Gastrocnemius medialis (tissue), 4 donors: ENCODE results near the gene CPM. TPM values are rescaled to one million over a fixed set of nuclear protein-coding genes. Genes with fewer than 3 reads are reported as not detected.

ENCODE experiments used
- ATAC-seq, 2 donors: fragments of 150-250 bp; one replicate each; pipeline ENCODE4 v1.9.1; 2016
- DNase-seq, 2 donors: peaks; one replicate each; pipeline ENCODE4 v3.0.0-alpha.2; 2019
- H3K27ac ChIP-seq, 4 donors: fragments of 200-600 bp; sonication (generic); 1 replicate in 1 of 4; 2 replicates in 3 of 4; pipeline ENCODE4 v1.5.1; 2016 to 2018; ENCODE audit warnings: mild to moderate bottlenecking in 2 of 4, moderate library complexity in 1 of 4
- H3K27me3 ChIP-seq, 3 donors: fragments of 200-600 bp; sonication (generic) in 2 of 3; 1 replicate in 1 of 3; 2 replicates in 2 of 3; pipeline versions ENCODE4 v1.5.1 to v1.6.0; 2016 to 2019; ENCODE audit warnings: mild to moderate bottlenecking in 1 of 3, moderate library complexity in 1 of 3
- H3K36me3 ChIP-seq, 2 donors: fragments of 200-600 bp; sonication (generic) in 1 of 2; one replicate each; pipeline ENCODE4 v1.5.1; 2017 to 2018
- H3K4me1 ChIP-seq, 2 donors: fragments of 200-600 bp; sonication (generic) in 1 of 2; one replicate each; pipeline ENCODE4 v1.5.1; 2016 to 2017; ENCODE audit warnings: mild to moderate bottlenecking in 2 of 2
- H3K4me3 ChIP-seq, 4 donors: fragments of 200-600 bp; sonication (generic) in 3 of 4; 1 replicate in 1 of 4; 2 replicates in 3 of 4; pipeline ENCODE4 v1.5.1; 2016 to 2019; ENCODE audit warnings: mild to moderate bottlenecking in 2 of 4
- H3K9me3 ChIP-seq, 3 donors: fragments of 200-600 bp; sonication (generic) in 2 of 3; 1 replicate in 1 of 3; 2 replicates in 2 of 3; pipeline ENCODE4 v1.5.1; 2016 to 2019
- POLR2A ChIP-seq, 2 donors: fragments of 450-650 bp; IDR thresholded peaks; one replicate each; pipeline ENCODE4 v1.6.1; 2017; ENCODE audit warnings: antibody characterized with exemption in 2 of 2, mild to moderate bottlenecking in 2 of 2, moderate library complexity in 2 of 2
- in situ Hi-C, 4 donors: fragments of 200-750 bp; cut with MboI; loops; one replicate each; pipeline versions ENCODE4 v1.15.0 to v1.8.0; 2017; ENCODE audit warnings: low sequenced_read_pairs in 4 of 4
- intact Hi-C: fragments of 100-400 bp; cut with DNase I; formaldehyde crosslinking; loops from one replicate; pipeline ENCODE4 v1.15.1; 2023; ENCODE audit warnings: low total_unique reads
- total RNA-seq, 4 donors: library from RNA; depleted of rRNA; stranded (reverse); fragments of >200 nt; gene quantifications; one replicate each; pipeline versions ENCODE4 v1.1.0 to v1.2.3, GENCODE V29; 2016
- TF ChIP-seq, protein P1 (sequence below), 5 experiments: fragments of 450-650 bp in 3 of 5; fragments of 200-600 bp in 2 of 5; sonication (generic) in 2 of 5; IDR thresholded peaks in 4 of 5; conservative IDR thresholded peaks in 1 of 5; 1 replicate in 4 of 5; 2 replicates in 1 of 5; pipeline ENCODE4 v1.5.1; 2016 to 2019; ENCODE audit warnings: antibody characterized with exemption in 5 of 5, mild to moderate bottlenecking in 3 of 5, moderate library complexity in 3 of 5

CPM gene
- total RNA-seq, 4 donors from 2014 or later, result 12.9 to 78.4 (median 18.6) TPM

DNA sequence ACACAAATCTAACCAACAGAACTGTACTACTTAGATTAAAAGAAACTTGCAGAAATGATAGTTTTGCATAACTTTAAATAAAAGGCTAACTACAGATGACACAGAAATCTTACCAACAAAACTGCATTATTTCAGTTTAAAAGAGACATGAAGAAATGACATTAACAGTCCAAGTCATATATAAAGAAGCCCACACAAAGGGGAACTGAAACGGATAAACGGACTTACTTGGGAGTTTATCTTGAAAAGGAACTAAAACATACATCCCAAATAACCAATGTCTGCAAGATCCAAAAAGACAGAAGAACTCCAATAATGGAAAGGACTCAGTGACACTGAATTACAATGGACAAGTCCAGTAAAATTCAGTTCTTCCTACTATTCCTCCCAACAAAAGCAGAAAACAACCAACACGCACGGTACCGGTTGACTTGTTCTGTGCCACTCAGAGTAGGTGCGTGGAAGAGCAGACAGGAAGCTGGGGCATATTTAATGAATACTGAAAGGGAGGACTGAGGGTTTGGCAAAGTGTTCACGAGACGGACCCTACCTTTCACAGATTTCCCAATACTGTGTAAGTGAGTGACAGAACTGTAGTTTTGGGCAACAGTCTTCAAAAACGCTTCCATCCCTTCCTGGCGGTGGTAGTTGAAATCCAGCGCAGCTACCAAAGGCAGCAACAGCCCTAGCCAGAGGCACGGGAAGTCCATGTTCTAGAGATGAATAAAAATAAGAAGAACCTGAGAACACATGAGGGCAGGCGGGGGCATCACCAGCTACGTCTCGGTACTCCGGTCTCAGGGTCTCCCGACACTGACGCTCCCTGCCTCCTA, 627 bp downstream of the CPM start:
- Histone ChIP-seq H3K27me3 (peaks cover 0 to 10% (median 0%) of the 10 kb centered on the region in 3 donors), H3K27ac (peak overlapping the region in 3 of 4 donors; percentile 65 to 72 (median 66)), H3K4me1 (peaks cover 3% of the 10 kb centered on the region in 2 donors), H3K36me3 (no peaks in the 10 kb centered on the region), H3K9me3 (no peaks in the 10 kb centered on the region), H3K4me3 (peak overlapping the region; percentile 59 to 70 (median 64))
- DNase-seq (no peak), ATAC-seq (peak; percentile 24 to 39)
- no peak for TF ChIP-seq POLR2A (IDR thresholded peaks at IDR 0.05)
- TF ChIP-seq, protein P1, sequence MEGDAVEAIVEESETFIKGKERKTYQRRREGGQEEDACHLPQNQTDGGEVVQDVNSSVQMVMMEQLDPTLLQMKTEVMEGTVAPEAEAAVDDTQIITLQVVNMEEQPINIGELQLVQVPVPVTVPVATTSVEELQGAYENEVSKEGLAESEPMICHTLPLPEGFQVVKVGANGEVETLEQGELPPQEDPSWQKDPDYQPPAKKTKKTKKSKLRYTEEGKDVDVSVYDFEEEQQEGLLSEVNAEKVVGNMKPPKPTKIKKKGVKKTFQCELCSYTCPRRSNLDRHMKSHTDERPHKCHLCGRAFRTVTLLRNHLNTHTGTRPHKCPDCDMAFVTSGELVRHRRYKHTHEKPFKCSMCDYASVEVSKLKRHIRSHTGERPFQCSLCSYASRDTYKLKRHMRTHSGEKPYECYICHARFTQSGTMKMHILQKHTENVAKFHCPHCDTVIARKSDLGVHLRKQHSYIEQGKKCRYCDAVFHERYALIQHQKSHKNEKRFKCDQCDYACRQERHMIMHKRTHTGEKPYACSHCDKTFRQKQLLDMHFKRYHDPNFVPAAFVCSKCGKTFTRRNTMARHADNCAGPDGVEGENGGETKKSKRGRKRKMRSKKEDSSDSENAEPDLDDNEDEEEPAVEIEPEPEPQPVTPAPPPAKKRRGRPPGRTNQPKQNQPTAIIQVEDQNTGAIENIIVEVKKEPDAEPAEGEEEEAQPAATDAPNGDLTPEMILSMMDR (IDR thresholded peaks at IDR 0.05 in 4 of 5, conservative IDR thresholded peaks at IDR 0.05 in 1 of 5), result no peak
- in situ Hi-C loops (no loop called here), intact Hi-C loops (no loop called here)

DNA sequence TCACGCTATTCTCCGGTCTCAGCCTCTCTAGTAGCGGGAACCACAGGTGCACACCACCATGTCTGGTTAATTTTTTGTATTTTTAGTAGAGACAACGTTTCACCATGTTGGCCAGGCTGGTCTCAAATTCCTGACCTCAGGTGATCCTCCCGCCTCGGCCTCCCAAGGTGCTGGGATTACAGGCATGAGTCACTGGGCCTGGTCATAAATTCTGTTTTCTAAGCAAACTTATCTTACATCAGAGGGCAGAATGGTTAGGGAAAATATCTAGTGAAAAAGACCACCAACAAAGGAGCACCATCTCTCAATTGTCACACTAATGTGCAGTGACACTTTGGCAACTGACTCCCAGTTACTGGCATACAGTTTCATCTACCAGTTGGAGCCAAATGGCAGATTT, 2.8 kb downstream of the CPM start:
- in situ Hi-C loops (no loop called here), intact Hi-C loops (no loop called here)
- Histone ChIP-seq H3K27ac (no peak overlapping the region), H3K27me3 (peaks cover 0 to 10% (median 0%) of the 10 kb centered on the region in 3 donors), H3K4me1 (peaks cover 3% of the 10 kb centered on the region in 2 donors), H3K9me3 (no peaks in the 10 kb centered on the region), H3K36me3 (no peaks in the 10 kb centered on the region), H3K4me3 (peak overlapping the region in 3 of 4 donors; percentile 4 to 64 (median 14))
- DNase-seq, result no peak
- no peak for TF ChIP-seq POLR2A (IDR thresholded peaks at IDR 0.05)
- TF ChIP-seq, protein P1 (IDR thresholded peaks at IDR 0.05 in 4 of 5, conservative IDR thresholded peaks at IDR 0.05 in 1 of 5), result no peak
- ATAC-seq, result no peak

- in situ Hi-C loops, result no loop called here
- H3K4me1 ChIP-seq, result no peaks in the 10 kb centered on the region
These were observed 8.4 kb downstream of the CPM start for GRCh38 chr12:68924546-68924945.

DNA sequence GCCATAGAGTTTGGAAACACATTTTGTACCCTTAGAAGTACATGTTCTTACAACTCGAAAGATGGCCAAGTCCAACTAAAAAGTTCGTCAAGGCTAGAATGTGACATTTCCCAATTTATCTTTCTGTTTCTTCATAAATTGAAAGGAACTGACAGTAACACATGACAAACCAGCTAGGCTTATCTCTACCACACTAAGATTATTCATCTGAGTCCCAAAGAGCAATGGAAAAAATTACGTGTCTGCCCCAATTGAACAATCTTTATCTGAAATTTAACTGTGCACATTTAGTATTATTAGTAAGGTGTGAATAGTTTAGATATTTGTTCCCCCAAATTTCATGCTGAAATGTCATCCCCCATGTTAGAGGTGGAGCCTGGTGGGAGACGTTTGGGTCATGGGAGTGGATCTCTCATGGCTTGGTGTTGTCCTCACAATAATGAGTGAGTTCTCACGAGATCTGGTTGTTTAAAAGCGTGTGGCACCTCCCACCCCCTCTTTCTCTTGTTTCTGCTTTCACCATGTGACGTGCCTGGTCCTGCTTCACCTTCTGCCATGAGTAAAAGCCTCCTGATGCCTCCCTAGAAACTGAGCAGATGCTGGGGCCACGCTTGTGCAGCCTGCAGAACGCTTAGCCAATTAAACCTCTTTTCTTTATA, 13.3 kb downstream of the CPM start:
- intact Hi-C loops (no loop called here), in situ Hi-C loops (no loop called here)
- H3K36me3 ChIP-seq, result no peaks in the 10 kb centered on the region
- TF ChIP-seq, protein P1 (IDR thresholded peaks at IDR 0.05 in 4 of 5, conservative IDR thresholded peaks at IDR 0.05 in 1 of 5), result no peak
- no peak for TF ChIP-seq POLR2A (IDR thresholded peaks at IDR 0.05)
- DNase-seq, result no peak
- no peaks in the 10 kb centered on the region for H3K9me3 ChIP-seq
- H3K27ac ChIP-seq, result no peak overlapping the region
- no peak overlapping the region for H3K4me3 ChIP-seq
- H3K4me1 ChIP-seq, result no peaks in the 10 kb centered on the region
- no peak for ATAC-seq
- no peaks in the 10 kb centered on the region for H3K27me3 ChIP-seq

More at GRCh38 chr12:68924546-68924945, 8.4 kb downstream of the CPM start:
- intact Hi-C loops, result no loop called here
- no peak for ATAC-seq
- Histone ChIP-seq H3K27me3 (no peaks in the 10 kb centered on the region), H3K36me3 (no peaks in the 10 kb centered on the region), H3K9me3 (no peaks in the 10 kb centered on the region), H3K27ac (no peak overlapping the region), H3K4me3 (no peak overlapping the region)
- TF ChIP-seq, protein P1 (IDR thresholded peaks at IDR 0.05 in 4 of 5, conservative IDR thresholded peaks at IDR 0.05 in 1 of 5), result no peak
- no peak for TF ChIP-seq POLR2A (IDR thresholded peaks at IDR 0.05)
- DNase-seq, result no peak
